Panc1 (cell line): ENCODE data around the gene PLOD3. TPM values are rescaled to one million over a fixed set of nuclear protein-coding genes. Genes with fewer than 3 reads are reported as not detected.

ENCODE experiments used
- ATAC-seq: fragments of 200-7000 bp; cut with Tn5 transposase; 2 replicates; pipeline ENCODE4 v1.9.1; 2020; ENCODE audit warnings: mild to moderate bottlenecking, moderate library complexity
- BruUV-seq: library from RNA; stranded (reverse); fragments of 400-500 nt; replicated peaks from 2 replicates; lab custom pipeline; 2021; lab: Mats Ljungman, UMichigan
- CTCF ChIA-PET: fragments of 300-600 bp; sonication (Branson Sonifier 250); formaldehyde crosslinking; loops from one replicate; lab custom pipeline; 2022; ENCODE audit warnings: antibody characterized with exemption; lab: Charles Lee
- POLR2A ChIA-PET: fragments of 300-600 bp; sonication (Branson Sonifier 250); formaldehyde crosslinking; loops from one replicate; lab custom pipeline; 2022; ENCODE audit warnings: antibody characterized with exemption; lab: Charles Lee
- DNase-seq: peaks from one replicate; pipeline ENCODE4 v3.0.0-alpha.2; 2010; ENCODE audit warnings: low read depth, low spot score
- H3K27ac ChIP-seq: 2 replicates; pipeline ENCODE4 v1.5.1; 2011; ENCODE audit warnings: mild to moderate bottlenecking, low read length, inconsistent platforms
- H3K27me3 ChIP-seq: fragments of 200-500 bp; sonication (Bioruptor generic); 2 replicates; pipeline ENCODE4 v1.6.0; 2014; ENCODE audit warnings: low read length, inconsistent platforms; ENCODE audit not compliant: control insufficient read depth, insufficient read depth
- H3K36me3 ChIP-seq: fragments of 200-500 bp; sonication (Bioruptor generic); 2 replicates; pipeline ENCODE4 v1.5.1; 2014; ENCODE audit warnings: inconsistent platforms, mild to moderate bottlenecking, low read length, moderate library complexity; ENCODE audit not compliant: control insufficient read depth, insufficient read depth
- H3K4me1 ChIP-seq: 2 replicates; pipeline ENCODE4 v1.5.1; 2011; ENCODE audit warnings: inconsistent platforms, mild to moderate bottlenecking, low read length, moderate library complexity; ENCODE audit not compliant: control insufficient read depth, insufficient read depth
- H3K4me3 ChIP-seq, 2 experiments: 2 replicates each; pipeline ENCODE4 v1.5.1; 2011 to 2012; ENCODE audit warnings: low read depth in 2 of 2, low read length in 2 of 2, mild to moderate bottlenecking in 2 of 2, inconsistent platforms in 1 of 2, moderate library complexity in 1 of 2
- H3K9me3 ChIP-seq: fragments of 200-500 bp; sonication (Bioruptor generic); 2 replicates; pipeline ENCODE4 v1.5.1; 2014; ENCODE audit warnings: low read depth, mild to moderate bottlenecking, inconsistent platforms, low read length, moderate library complexity; ENCODE audit not compliant: control insufficient read depth, insufficient read depth
- CTCF ChIP-seq: fragments of 450-650 bp; IDR thresholded peaks from 2 replicates; pipeline ENCODE4 v1.5.1; 2017; ENCODE audit warnings: mild to moderate bottlenecking
- POLR2AphosphoS5 ChIP-seq: IDR thresholded peaks from 2 replicates; pipeline ENCODE4 v1.6.1; 2012; ENCODE audit warnings: mild to moderate bottlenecking, low read depth, low read length, moderate library complexity
- SIN3A ChIP-seq: IDR thresholded peaks from 2 replicates; pipeline ENCODE4 v1.6.1; 2012; ENCODE audit warnings: low read depth, mild to moderate bottlenecking, low read length, moderate library complexity, borderline replicate concordance; ENCODE audit not compliant: insufficient read depth
- TCF7L2 ChIP-seq: IDR thresholded peaks from 2 replicates; pipeline ENCODE4 v1.6.1; 2011; ENCODE audit warnings: mild to moderate bottlenecking, low read depth, low read length, inconsistent platforms
- in situ Hi-C: cut with HindIII; loops from 2 replicates; pipeline ENCODE4 v1.10.0; 2016; ENCODE audit warnings: low sequenced_read_pairs, low pct_unique_long_range_greater_than_20kb
- intact Hi-C: fragments of 100-400 bp; cut with micrococcal nuclease; formaldehyde crosslinking; loops from one replicate; pipeline ENCODE4 v1.10.0; 2022; ENCODE audit not compliant: unreplicated experiment
- total RNA-seq: library from RNA; stranded (reverse); gene quantifications from one replicate; pipeline ENCODE4 v1.2.1, GENCODE V29; 2021; ENCODE audit not compliant: unreplicated experiment
- TF ChIP-seq, protein P1 (sequence below), 2 experiments: IDR thresholded peaks; 2 replicates each; pipeline ENCODE4 v1.6.1; 2011 to 2012; ENCODE audit warnings: low read depth in 2 of 2, control low read depth in 1 of 2, low read length in 1 of 2, mild to moderate bottlenecking in 1 of 2, moderate library complexity in 1 of 2; ENCODE audit not compliant: insufficient read depth in 1 of 2

The PLOD3 gene
- total RNA-seq, 1 experiment from 2014 or later: 93.0 TPM

DNA sequence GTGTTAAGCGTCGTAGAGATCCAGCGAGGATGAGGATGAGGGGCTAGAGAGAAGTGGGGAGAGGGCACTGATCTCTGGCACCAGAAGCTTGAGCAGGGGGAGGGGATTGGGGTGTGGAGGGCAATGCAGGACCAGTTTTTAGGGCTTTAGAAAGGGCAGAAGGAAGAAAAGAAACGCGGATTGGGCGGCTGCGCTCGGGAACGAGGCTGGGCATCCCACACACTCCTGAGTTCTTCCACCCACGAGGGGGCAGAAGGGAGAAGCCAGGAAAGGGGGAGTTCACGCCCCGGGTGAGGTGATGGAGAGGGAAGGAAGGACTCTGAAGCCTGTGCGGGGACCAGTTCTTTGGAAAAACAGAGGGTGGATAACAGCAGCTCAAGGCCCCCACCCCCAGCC, 45.9 kb downstream of the PLOD3 start:
- ATAC-seq: no peak
- Histone ChIP-seq H3K27ac (no peak overlapping the region), H3K9me3 (no peaks in the 10 kb centered on the region), H3K36me3 (no peaks in the 10 kb centered on the region), H3K27me3 (peaks cover 16% of the 10 kb centered on the region), H3K4me3 (0 out of 4 replicates have a peak overlapping the region, but pooled peaks of 1 of the 2 experiments have one; percentile 62), H3K4me1 (peaks cover 44% of the 10 kb centered on the region)
- TF ChIP-seq POLR2AphosphoS5 (no peak), CTCF (peak; percentile 55)
- BruUV-seq: no TSS peak
- in situ Hi-C loops: no loop called here
- CTCF ChIA-PET: interaction anchor here (1.1 to 1.4 kb wide), 2 partner anchors 21 to 28 kb away, joined by 3 to 8 read pairs; no protein-coding TSS in a partner anchor
- POLR2A ChIA-PET: interaction anchor here (0.6 kb wide), 1 partner anchor 86 kb away, joined by 11 read pairs; the partner anchor contains the start of gene TRIM56
- DNase-seq: no peak
- intact Hi-C loops: no loop called here

DNA sequence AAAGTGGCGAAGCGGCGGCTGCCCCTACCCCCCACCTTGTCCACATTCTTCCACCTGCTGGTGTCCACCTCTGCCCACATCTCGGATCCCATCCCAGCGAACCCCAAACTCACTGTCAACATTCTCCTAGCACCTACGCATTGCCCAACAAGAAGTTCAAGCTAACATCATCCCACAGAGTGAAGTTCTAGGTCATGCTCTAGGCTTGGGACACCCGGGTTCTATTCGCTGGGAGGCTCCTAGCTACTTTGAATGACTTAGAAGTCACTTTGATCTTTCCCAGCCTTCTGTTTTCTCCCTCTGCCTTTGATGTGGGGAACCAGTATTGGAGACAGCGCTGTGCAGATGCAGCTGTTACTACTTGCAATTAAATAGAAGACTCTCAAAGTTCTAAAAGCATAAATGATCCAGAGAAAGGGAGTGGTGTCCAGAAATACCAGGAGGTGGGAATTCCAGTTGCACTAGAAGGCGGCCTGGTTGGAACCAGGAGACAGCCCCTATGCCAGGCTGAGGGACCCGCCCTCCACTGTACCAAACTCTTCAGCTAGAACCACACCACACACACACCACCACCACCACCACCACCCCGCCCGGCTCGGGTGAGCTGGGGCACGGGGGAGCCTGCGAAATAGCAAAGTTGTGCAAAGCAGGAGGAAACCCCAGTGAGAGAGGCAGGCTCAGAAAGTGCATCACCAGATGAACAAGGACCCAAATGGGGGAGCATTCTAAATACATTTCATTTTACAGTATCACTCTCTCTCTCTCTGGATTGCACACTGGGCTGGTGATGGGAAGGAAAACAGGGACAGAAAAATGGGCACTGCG, 46.6 kb downstream of the PLOD3 start:
- H3K4me1 ChIP-seq: peaks cover 47% of the 10 kb centered on the region
- H3K27ac ChIP-seq: no peak overlapping the region
- ATAC-seq (no peak), DNase-seq (no peak)
- no peak overlapping the region for H3K4me3 ChIP-seq
- no peak for TF ChIP-seq POLR2AphosphoS5
- TF ChIP-seq SIN3A: no peak
- peak; percentile 52; the same call in 1 of the 2 replicates for TF ChIP-seq TCF7L2
- CTCF ChIA-PET: interaction anchor here (0.9 to 1.6 kb wide), 4 partner anchors 21 to 27 kb away, joined by 3 to 10 read pairs (median 6); no protein-coding TSS in a partner anchor
- H3K27me3 ChIP-seq: peaks cover 16% of the 10 kb centered on the region
- in situ Hi-C loops: no loop called here
- POLR2A ChIA-PET: interaction anchor here (0.6 kb wide), 2 partner anchors 86 to 91 kb away, joined by 6 to 11 read pairs; partner anchors contain the start of gene TRIM56
- intact Hi-C loops: no loop called here
- no peaks in the 10 kb centered on the region for H3K36me3 ChIP-seq
- BruUV-seq: no TSS peak
- H3K9me3 ChIP-seq: no peaks in the 10 kb centered on the region

- Histone ChIP-seq H3K27me3 (peaks cover 16% of the 10 kb centered on the region), H3K4me3 (peak overlapping the region; percentile 8 to 46; a peak in 3 of 4 replicates), H3K36me3 (no peaks in the 10 kb centered on the region), H3K4me1 (peaks cover 50% of the 10 kb centered on the region), H3K9me3 (no peaks in the 10 kb centered on the region), H3K27ac (no peak overlapping the region)
- intact Hi-C loops (no loop called here), in situ Hi-C loops (no loop called here)
- DNase-seq (no peak), ATAC-seq (peak; percentile 43)
- ChIA-PET POLR2A (interaction anchor here (0.6 kb wide), 1 partner anchor 90 kb away, joined by 6 read pairs; no protein-coding TSS in a partner anchor), CTCF (interaction anchor here (0.9 to 1.6 kb wide), 2 partner anchors 23 to 26 kb away, joined by 5 to 10 read pairs; no protein-coding TSS in a partner anchor)
- TF ChIP-seq TCF7L2 (no peak), SIN3A (no peak), POLR2AphosphoS5 (no peak), CTCF (peak; percentile 98)
- TF ChIP-seq, protein P1, sequence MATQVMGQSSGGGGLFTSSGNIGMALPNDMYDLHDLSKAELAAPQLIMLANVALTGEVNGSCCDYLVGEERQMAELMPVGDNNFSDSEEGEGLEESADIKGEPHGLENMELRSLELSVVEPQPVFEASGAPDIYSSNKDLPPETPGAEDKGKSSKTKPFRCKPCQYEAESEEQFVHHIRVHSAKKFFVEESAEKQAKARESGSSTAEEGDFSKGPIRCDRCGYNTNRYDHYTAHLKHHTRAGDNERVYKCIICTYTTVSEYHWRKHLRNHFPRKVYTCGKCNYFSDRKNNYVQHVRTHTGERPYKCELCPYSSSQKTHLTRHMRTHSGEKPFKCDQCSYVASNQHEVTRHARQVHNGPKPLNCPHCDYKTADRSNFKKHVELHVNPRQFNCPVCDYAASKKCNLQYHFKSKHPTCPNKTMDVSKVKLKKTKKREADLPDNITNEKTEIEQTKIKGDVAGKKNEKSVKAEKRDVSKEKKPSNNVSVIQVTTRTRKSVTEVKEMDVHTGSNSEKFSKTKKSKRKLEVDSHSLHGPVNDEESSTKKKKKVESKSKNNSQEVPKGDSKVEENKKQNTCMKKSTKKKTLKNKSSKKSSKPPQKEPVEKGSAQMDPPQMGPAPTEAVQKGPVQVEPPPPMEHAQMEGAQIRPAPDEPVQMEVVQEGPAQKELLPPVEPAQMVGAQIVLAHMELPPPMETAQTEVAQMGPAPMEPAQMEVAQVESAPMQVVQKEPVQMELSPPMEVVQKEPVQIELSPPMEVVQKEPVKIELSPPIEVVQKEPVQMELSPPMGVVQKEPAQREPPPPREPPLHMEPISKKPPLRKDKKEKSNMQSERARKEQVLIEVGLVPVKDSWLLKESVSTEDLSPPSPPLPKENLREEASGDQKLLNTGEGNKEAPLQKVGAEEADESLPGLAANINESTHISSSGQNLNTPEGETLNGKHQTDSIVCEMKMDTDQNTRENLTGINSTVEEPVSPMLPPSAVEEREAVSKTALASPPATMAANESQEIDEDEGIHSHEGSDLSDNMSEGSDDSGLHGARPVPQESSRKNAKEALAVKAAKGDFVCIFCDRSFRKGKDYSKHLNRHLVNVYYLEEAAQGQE (IDR thresholded peaks at IDR 0.05; ENCODE audit: insufficient read depth in 1 of 2, low read depth in 2 of 2, low read length in 1 of 2): peak in 1 of 2 experiments; percentile 73; a peak in 2 of 4 replicates
- no TSS peak for BruUV-seq
Observed at GRCh38 chr7:101169838-101170551, 47.4 kb downstream of the PLOD3 start.
